SK-N-SH (cell line): ENCODE data around the gene TMEM132D. TPM values are rescaled to one million over a fixed set of nuclear protein-coding genes. Genes with fewer than 3 reads are reported as not detected.

ENCODE experiments used
- CTCF ChIA-PET: fragments of 300-600, 350-600 bp; formaldehyde crosslinking; extraction: SDS; loops from one replicate; lab custom pipeline; 2021; lab: Yijun Ruan, JAX
- POLR2A ChIA-PET: fragments of 350-600 bp; sonication (Branson Sonifier 250); formaldehyde crosslinking; extraction: SDS; loops from one replicate; lab custom pipeline; 2020; ENCODE audit warnings: antibody characterized with exemption, inconsistent platforms; lab: Yijun Ruan, JAX
- DNase-seq: peaks from one replicate; pipeline ENCODE4 v3.0.0; 2012
- H2AFZ ChIP-seq: fragments of 200-600 bp; sonication (generic); 2 replicates; pipeline ENCODE4 v1.8.1; 2016; ENCODE audit warnings: antibody characterized with exemption, mild to moderate bottlenecking, low read depth
- H3F3A ChIP-seq: fragments of 200-600 bp; sonication (generic); replicated peaks from 2 replicates; pipeline ENCODE3; 2016; ENCODE audit warnings: antibody characterized with exemption, mild to moderate bottlenecking; ENCODE audit not compliant: insufficient read depth
- H3K27ac ChIP-seq, 2 experiments: fragments of 200-500 bp in 1 of 2; fragments of 200-600 bp in 1 of 2; sonication (Bioruptor generic) in 1 of 2; sonication (generic), shearing (Covaris generic) in 1 of 2; 2 replicates each; pipeline versions ENCODE4 v1.5.1 to v1.6.1; 2014 to 2016; ENCODE audit warnings: low read depth in 2 of 2, inconsistent platforms in 1 of 2, low read length in 1 of 2, mild to moderate bottlenecking in 1 of 2, mixed read lengths in 1 of 2
- H3K27me3 ChIP-seq: fragments of 200-600 bp; sonication (generic), shearing (Covaris generic); 2 replicates; pipeline ENCODE4 v1.6.1; 2016; ENCODE audit warnings: mixed run types; ENCODE audit not compliant: insufficient read depth
- H3K36me3 ChIP-seq, 2 experiments: fragments of 200-500 bp in 1 of 2; fragments of 200-600 bp in 1 of 2; sonication (Bioruptor generic) in 1 of 2; sonication (generic) in 1 of 2; replicated peaks in 1 of 2; 2 replicates each; pipeline versions ENCODE3 to v1.5.1; 2014 to 2016; ENCODE audit warnings: low read length in 1 of 2, mild to moderate bottlenecking in 1 of 2; ENCODE audit not compliant: insufficient read depth in 2 of 2, control insufficient read depth in 1 of 2
- H3K4me1 ChIP-seq, 2 experiments: fragments of 200-500 bp in 1 of 2; fragments of 200-600 bp in 1 of 2; sonication (Bioruptor generic) in 1 of 2; sonication (generic), shearing (Covaris generic) in 1 of 2; 2 replicates each; pipeline versions ENCODE4 v1.5.1 to v1.6.1; 2014 to 2016; ENCODE audit warnings: low read depth in 1 of 2, low read length in 1 of 2, mixed run types in 1 of 2; ENCODE audit not compliant: insufficient read depth in 2 of 2, control insufficient read depth in 1 of 2
- H3K4me2 ChIP-seq: fragments of 200-600 bp; sonication (generic), shearing (Covaris generic); 2 replicates; pipeline ENCODE4 v1.6.1; 2017; ENCODE audit warnings: mixed run types
- H3K4me3 ChIP-seq, 2 experiments: fragments of 200-500 bp in 1 of 2; fragments of 200-600 bp in 1 of 2; sonication (Bioruptor generic) in 1 of 2; sonication (generic), shearing (Covaris generic) in 1 of 2; 2 replicates each; pipeline versions ENCODE4 v1.5.1 to v1.8.1; 2014 to 2016; ENCODE audit warnings: low read depth in 2 of 2, inconsistent platforms in 1 of 2, low read length in 1 of 2, mild to moderate bottlenecking in 1 of 2, mixed read lengths in 1 of 2, moderate library complexity in 1 of 2
- H3K79me2 ChIP-seq: fragments of 200-600 bp; sonication (generic); 2 replicates; pipeline ENCODE4 v1.8.1; 2017; ENCODE audit warnings: mild to moderate bottlenecking; ENCODE audit not compliant: insufficient read depth
- H3K9ac ChIP-seq: fragments of 200-600 bp; sonication (generic); 2 replicates; pipeline ENCODE4 v1.6.1; 2017; ENCODE audit warnings: mixed run types
- H3K9me2 ChIP-seq: fragments of 200-600 bp; sonication (generic); 2 replicates; pipeline ENCODE4 v1.6.1; 2017; ENCODE audit warnings: mixed run types
- H3K9me3 ChIP-seq: fragments of 200-600 bp; sonication (generic); 2 replicates; pipeline ENCODE4 v1.6.1; 2017; ENCODE audit warnings: mixed run types, mild to moderate bottlenecking, moderate library complexity
- H4K20me1 ChIP-seq: fragments of 200-600 bp; sonication (generic); 2 replicates; pipeline ENCODE4 v1.6.1; 2017; ENCODE audit warnings: mild to moderate bottlenecking, mixed run types; ENCODE audit not compliant: insufficient read depth
- ELF1 ChIP-seq: IDR thresholded peaks from 2 replicates; pipeline ENCODE4 v1.4.0; 2012
- EP300 ChIP-seq, 2 experiments: IDR thresholded peaks; 2 replicates each; pipeline versions ENCODE4 v1.4.0 to v1.6.1; 2012; ENCODE audit warnings: borderline replicate concordance in 1 of 2, low read depth in 1 of 2, low read length in 1 of 2
- FOSL2 ChIP-seq: IDR thresholded peaks from 2 replicates; pipeline ENCODE4 v1.4.0; 2012; ENCODE audit warnings: low read depth, mild to moderate bottlenecking, moderate library complexity, borderline replicate concordance
- FOXM1 ChIP-seq: IDR thresholded peaks from 2 replicates; pipeline ENCODE4 v1.4.0; 2012; ENCODE audit warnings: low read depth, mild to moderate bottlenecking
- REST ChIP-seq: IDR thresholded peaks from 2 replicates; pipeline ENCODE4 v1.6.1; 2012; ENCODE audit warnings: mild to moderate bottlenecking, low read depth, low read length, moderate library complexity
- WGBS: methylation state at CpG from one replicate; pipeline ENCODE4 v1.1.6; 2017; ENCODE audit warnings: low lambda C conversion rate; 5-methylcytosine and 5-hydroxymethylcytosine counted together
- polyA plus RNA-seq, 3 experiments: library from polyadenylated mRNA; depleted of rRNA; stranded (reverse); fragments of >200 nt; gene quantifications; 2 replicates each; pipeline ENCODE4 v1.2.3, GENCODE V29; 2012
- TF ChIP-seq, protein P1 (sequence below): IDR thresholded peaks from 2 replicates; pipeline ENCODE4 v1.4.0; 2012; ENCODE audit warnings: low read depth, borderline replicate concordance

Gene TMEM132D
- polyA plus RNA-seq, 1 of the 3 experiments (the other 2 are of a cell fraction) = not detected

DNA sequence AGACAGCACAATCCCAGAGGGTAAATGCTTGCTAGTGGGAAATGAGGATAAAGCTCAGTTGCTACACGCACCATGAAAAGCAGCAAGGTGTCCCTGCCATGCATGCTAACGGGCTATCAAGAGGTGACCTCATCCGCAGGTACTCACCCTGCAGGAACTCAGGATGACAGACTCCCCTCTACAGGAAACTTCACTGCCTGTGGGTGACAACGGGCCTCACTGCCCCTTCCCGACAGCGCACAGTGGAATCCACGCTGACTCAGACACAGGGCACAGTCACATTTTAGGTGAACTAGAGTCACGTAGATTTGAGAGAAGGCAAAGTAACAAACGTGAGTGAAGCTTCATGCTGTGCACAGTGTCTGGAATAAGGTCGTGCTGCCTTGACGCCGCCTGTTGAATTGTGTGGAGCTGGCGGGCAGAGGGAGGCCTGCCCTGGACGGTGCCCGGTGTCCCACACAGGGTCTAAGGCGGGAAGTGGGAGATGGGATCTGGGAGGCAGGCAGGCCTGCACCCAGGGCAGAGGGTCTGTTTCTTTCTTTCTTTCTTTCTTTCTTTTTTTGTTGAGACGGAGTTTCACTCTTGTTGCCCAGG lies 331.8 kb downstream of the TMEM132D start:
- Histone ChIP-seq H3K9ac (no peak overlapping the region), H3K27me3 (no peaks in the 10 kb centered on the region), H3F3A (no peaks in the 10 kb centered on the region), H3K27ac (no peak overlapping the region), H3K4me1 (no peaks in the 10 kb centered on the region), H3K4me2 (no peak overlapping the region), H3K9me2 (no peaks in the 10 kb centered on the region), H3K36me3 (no peaks in the 10 kb centered on the region), H3K4me3 (no peak overlapping the region), H2AFZ (no peak overlapping the region), H3K79me2 (no peaks in the 10 kb centered on the region), H4K20me1 (no peaks in the 10 kb centered on the region), H3K9me3 (no peaks in the 10 kb centered on the region)
- ChIA-PET POLR2A (no interaction called here), CTCF (interaction anchor here (0.6 kb wide), 2 partner anchors 28 to 45 kb away, joined by 3 read pairs; no protein-coding TSS in a partner anchor)
- 40% methylated on average over 13 of the region's 17 CpGs for WGBS
- no peak for TF ChIP-seq FOXM1
- no peak for TF ChIP-seq EP300 (IDR thresholded peaks at IDR 0.05; ENCODE audit: borderline replicate concordance in 1 of 2, low read depth in 1 of 2, low read length in 1 of 2)
- DNase-seq = no peak

DNA sequence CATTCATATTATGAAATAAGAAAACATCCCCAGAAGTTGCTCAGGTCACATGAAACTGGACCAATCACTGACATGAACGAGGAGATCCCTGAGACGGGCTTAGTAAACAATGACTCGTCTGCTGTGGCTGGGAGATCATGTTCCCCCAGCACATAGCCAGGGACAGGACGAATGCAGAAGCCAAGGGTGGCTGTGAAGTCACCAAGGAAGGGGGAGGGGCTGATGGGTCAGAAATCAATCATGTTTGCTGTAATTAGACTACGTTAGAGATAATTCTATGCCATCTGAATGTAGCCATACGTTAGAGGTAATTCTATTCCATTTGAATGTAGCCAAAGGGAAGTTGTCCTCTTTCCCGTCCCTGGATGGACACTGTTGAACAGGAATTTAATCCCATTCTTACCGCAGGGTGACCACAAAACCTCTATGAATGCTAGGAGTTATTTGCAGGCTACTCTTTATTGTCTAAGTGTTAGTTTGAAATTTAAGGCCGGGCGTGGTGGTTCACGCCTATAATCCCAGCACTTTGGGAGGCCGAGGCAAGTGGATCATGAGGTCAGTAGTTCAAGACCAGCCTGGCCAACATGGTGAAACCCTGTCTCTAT lies 332.9 kb downstream of the TMEM132D start:
- Histone ChIP-seq H3K9ac (no peak overlapping the region), H3K4me3 (no peak overlapping the region), H3K36me3 (no peaks in the 10 kb centered on the region), H3K9me3 (no peaks in the 10 kb centered on the region), H3K27ac (no peak overlapping the region), H3K4me1 (no peaks in the 10 kb centered on the region), H2AFZ (no peak overlapping the region), H4K20me1 (no peaks in the 10 kb centered on the region), H3K9me2 (no peaks in the 10 kb centered on the region), H3K4me2 (no peak overlapping the region), H3F3A (no peaks in the 10 kb centered on the region), H3K79me2 (no peaks in the 10 kb centered on the region)
- CTCF ChIA-PET = interaction anchor here (0.6 kb wide), 1 partner anchor 44 kb away, joined by 3 read pairs; no protein-coding TSS in a partner anchor
- DNase-seq = no peak
- POLR2A ChIA-PET = no interaction called here
- TF ChIP-seq FOSL2 = no peak
- TF ChIP-seq, protein P1, sequence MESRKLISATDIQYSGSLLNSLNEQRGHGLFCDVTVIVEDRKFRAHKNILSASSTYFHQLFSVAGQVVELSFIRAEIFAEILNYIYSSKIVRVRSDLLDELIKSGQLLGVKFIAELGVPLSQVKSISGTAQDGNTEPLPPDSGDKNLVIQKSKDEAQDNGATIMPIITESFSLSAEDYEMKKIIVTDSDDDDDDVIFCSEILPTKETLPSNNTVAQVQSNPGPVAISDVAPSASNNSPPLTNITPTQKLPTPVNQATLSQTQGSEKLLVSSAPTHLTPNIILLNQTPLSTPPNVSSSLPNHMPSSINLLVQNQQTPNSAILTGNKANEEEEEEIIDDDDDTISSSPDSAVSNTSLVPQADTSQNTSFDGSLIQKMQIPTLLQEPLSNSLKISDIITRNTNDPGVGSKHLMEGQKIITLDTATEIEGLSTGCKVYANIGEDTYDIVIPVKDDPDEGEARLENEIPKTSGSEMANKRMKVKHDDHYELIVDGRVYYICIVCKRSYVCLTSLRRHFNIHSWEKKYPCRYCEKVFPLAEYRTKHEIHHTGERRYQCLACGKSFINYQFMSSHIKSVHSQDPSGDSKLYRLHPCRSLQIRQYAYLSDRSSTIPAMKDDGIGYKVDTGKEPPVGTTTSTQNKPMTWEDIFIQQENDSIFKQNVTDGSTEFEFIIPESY = no peak
- TF ChIP-seq REST = no peak
- no peak for TF ChIP-seq ELF1
- TF ChIP-seq, all 33 proteins: peak for 0
- no peaks in the 10 kb centered on the region for H3K27me3 ChIP-seq
- 21% methylated on average over 12 of the region's 12 CpGs for WGBS
